PFSK-1 (cell line): ENCODE data around the gene GRIN2A.

Experiments
- FOXP2 ChIP-seq: optimal IDR thresholded peaks from 2 replicates; pipeline ENCODE3; 2011; ENCODE audit warnings: borderline replicate concordance, control low read depth, inconsistent platforms; ENCODE audit not compliant: insufficient read depth; ENCODE audit errors: extremely low read length, extremely low read depth
- POLR2AphosphoS5 ChIP-seq: IDR thresholded peaks from 2 replicates; pipeline ENCODE4 v1.6.1; 2012; ENCODE audit warnings: low read depth, mild to moderate bottlenecking, control low read depth, low read length, moderate library complexity
- SIN3A ChIP-seq: IDR thresholded peaks from 2 replicates; pipeline ENCODE4 v1.6.1; 2012; ENCODE audit warnings: mild to moderate bottlenecking, low read length, moderate library complexity, borderline replicate concordance; ENCODE audit not compliant: insufficient read depth
- TAF1 ChIP-seq: IDR thresholded peaks from 2 replicates; pipeline ENCODE4 v1.6.1; 2012; ENCODE audit warnings: low read length, control low read depth, borderline replicate concordance; ENCODE audit not compliant: insufficient read depth
- TF ChIP-seq, protein P1 (sequence below), 2 experiments: IDR thresholded peaks; 2 replicates each; pipeline versions ENCODE4 v1.6.1 to v1.8.0; 2011 to 2012; ENCODE audit warnings: low read depth in 2 of 2, low read length in 2 of 2, control low read depth in 1 of 2, inconsistent platforms in 1 of 2, mild to moderate bottlenecking in 1 of 2, moderate library complexity in 1 of 2; ENCODE audit not compliant: insufficient read depth in 1 of 2

The GRIN2A gene

DNA sequence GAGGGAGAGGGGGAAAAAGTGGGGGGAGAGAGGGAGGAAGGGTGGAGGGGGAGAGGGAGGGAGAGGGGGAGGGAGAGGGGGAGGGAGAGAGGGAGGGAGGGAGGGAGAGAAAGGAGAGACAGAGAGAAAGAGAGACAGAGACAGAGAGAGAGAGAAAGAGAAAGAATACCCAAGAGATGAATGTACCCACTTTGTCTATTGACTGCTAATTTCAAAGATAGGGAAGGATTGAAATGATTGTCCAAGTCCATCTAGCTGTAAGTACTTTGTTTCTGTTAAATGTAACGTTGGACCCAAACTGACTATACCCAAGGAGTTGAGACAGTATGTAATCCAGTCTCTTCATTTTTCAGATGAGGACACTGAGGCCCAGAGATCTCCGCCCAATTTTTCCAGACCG is 374.9 kb downstream of the GRIN2A start:
- TF ChIP-seq SIN3A: no peak
- TF ChIP-seq, protein P1, sequence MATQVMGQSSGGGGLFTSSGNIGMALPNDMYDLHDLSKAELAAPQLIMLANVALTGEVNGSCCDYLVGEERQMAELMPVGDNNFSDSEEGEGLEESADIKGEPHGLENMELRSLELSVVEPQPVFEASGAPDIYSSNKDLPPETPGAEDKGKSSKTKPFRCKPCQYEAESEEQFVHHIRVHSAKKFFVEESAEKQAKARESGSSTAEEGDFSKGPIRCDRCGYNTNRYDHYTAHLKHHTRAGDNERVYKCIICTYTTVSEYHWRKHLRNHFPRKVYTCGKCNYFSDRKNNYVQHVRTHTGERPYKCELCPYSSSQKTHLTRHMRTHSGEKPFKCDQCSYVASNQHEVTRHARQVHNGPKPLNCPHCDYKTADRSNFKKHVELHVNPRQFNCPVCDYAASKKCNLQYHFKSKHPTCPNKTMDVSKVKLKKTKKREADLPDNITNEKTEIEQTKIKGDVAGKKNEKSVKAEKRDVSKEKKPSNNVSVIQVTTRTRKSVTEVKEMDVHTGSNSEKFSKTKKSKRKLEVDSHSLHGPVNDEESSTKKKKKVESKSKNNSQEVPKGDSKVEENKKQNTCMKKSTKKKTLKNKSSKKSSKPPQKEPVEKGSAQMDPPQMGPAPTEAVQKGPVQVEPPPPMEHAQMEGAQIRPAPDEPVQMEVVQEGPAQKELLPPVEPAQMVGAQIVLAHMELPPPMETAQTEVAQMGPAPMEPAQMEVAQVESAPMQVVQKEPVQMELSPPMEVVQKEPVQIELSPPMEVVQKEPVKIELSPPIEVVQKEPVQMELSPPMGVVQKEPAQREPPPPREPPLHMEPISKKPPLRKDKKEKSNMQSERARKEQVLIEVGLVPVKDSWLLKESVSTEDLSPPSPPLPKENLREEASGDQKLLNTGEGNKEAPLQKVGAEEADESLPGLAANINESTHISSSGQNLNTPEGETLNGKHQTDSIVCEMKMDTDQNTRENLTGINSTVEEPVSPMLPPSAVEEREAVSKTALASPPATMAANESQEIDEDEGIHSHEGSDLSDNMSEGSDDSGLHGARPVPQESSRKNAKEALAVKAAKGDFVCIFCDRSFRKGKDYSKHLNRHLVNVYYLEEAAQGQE (IDR thresholded peaks at IDR 0.05; ENCODE audit: insufficient read depth in 1 of 2, low read depth in 2 of 2, low read length in 2 of 2): no peak
- TF ChIP-seq POLR2AphosphoS5: no peak
- TF ChIP-seq TAF1: no peak
- no peak for TF ChIP-seq FOXP2

DNA sequence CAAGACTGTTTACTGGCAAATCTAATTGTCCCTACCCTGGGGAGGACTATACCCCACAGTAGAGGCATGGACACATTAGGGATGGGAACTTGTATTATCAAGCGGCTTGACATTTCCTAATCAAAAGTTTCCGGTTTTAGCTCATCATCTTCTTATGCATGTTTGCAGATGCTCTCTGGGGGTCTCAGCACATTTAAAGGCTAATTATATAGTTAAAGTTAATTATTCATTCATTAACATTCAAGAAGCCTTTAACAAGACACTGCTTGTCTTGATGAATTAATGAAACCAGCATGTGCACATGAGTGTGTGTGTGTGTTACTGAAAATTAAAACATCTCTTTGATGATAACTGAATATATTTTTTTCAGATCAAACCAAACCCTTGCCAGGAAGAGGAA is 377.1 kb downstream of the GRIN2A start:
- TF ChIP-seq TAF1 (no peak), SIN3A (no peak), FOXP2 (no peak), POLR2AphosphoS5 (no peak)
- TF ChIP-seq, protein P1 (IDR thresholded peaks at IDR 0.05; ENCODE audit: insufficient read depth in 1 of 2, low read depth in 2 of 2, low read length in 2 of 2): no peak

DNA sequence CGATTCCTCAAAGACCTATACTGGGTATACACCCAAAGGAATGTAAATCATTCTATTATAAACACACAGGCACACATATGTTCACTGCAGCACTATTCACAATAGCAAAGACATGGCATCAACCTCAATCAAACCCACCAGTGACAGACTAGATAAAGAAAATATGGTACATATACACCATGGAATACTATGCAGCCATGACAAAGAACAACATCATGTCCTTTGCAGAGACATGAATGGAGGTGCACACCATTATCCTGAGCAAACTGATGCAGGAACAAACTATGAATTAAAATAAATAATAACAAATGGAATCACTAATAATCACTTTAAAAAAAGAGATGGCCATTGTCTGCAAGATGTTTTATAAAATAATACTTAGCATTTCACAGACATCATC is 380.1 kb downstream of the GRIN2A start:
- TF ChIP-seq TAF1 (no peak), SIN3A (no peak), FOXP2 (no peak), POLR2AphosphoS5 (no peak)
- TF ChIP-seq, protein P1 (IDR thresholded peaks at IDR 0.05; ENCODE audit: insufficient read depth in 1 of 2, low read depth in 2 of 2, low read length in 2 of 2): no peak

DNA sequence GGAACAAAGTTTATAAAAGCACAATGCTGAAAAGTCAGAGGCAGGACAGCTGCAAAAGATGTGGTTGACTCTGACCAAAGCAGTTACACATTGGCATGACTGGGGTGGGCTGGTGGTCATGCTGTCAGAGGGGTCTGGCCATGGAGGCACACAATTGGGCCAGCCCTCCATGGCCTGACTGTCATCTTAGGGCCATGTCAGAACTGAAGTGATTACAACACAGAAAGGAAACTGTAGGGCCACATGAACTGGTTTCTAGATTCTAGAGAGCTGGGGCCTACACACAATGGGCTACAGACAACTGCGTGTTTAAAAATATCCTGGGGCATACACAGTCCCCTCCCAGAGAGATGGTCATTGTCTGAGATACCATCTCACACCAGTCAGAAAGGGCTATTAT is 380.6 kb downstream of the GRIN2A start:
- TF ChIP-seq TAF1 (no peak), POLR2AphosphoS5 (no peak), FOXP2 (no peak), SIN3A (no peak)
- TF ChIP-seq, protein P1 (IDR thresholded peaks at IDR 0.05; ENCODE audit: insufficient read depth in 1 of 2, low read depth in 2 of 2, low read length in 2 of 2): no peak

GRCh38 chr16:9800186-9800738 is 382.0 kb downstream of the GRIN2A start:
- TF ChIP-seq SIN3A (no peak), FOXP2 (no peak), TAF1 (no peak), POLR2AphosphoS5 (no peak)
- TF ChIP-seq, protein P1 (IDR thresholded peaks at IDR 0.05; ENCODE audit: insufficient read depth in 1 of 2, low read depth in 2 of 2, low read length in 2 of 2): no peak
